ENCODE data around the gene SPATA32.

The SPATA32 gene

GRCh38 chr17:45236282-45236606 is 25.6 kb downstream of the SPATA32 start:
- H3K27me3 ChIP-seq, result no peaks in the 10 kb centered on the region
- no peaks in the 10 kb centered on the region for H3K9me3 ChIP-seq
- no peak overlapping the region for H3K4me3 ChIP-seq (ENCODE audit: low read depth, low read length)
- peaks cover 6% of the 10 kb centered on the region for H3K4me1 ChIP-seq
- no peaks in the 10 kb centered on the region for H3K36me3 ChIP-seq
- no peak for TF ChIP-seq CTCF (IDR thresholded peaks at IDR 0.05; ENCODE audit: low read depth, low read length)
- no peak for DNase-seq

- H3K4me1 ChIP-seq, result peaks cover 12% of the 10 kb centered on the region
- no peaks in the 10 kb centered on the region for H3K27me3 ChIP-seq
- TF ChIP-seq CTCF (IDR thresholded peaks at IDR 0.05; ENCODE audit: low read depth, low read length), result peak; percentile 93
- peak; percentile 83 for DNase-seq
- H3K4me3 ChIP-seq (ENCODE audit: low read depth, low read length), result no peak overlapping the region
- H3K36me3 ChIP-seq, result no peaks in the 10 kb centered on the region
- no peaks in the 10 kb centered on the region for H3K9me3 ChIP-seq
Observed at GRCh38 chr17:45235416-45236281, 26.2 kb downstream of the SPATA32 start.

- Histone ChIP-seq H3K36me3 (no peaks in the 10 kb centered on the region), H3K27me3 (no peaks in the 10 kb centered on the region), H3K4me3 (ENCODE audit: low read depth, low read length) (no peak overlapping the region), H3K4me1 (peaks cover 14% of the 10 kb centered on the region), H3K9me3 (no peaks in the 10 kb centered on the region)
- peak; percentile 57 for DNase-seq
- peak; percentile 64 for TF ChIP-seq CTCF (IDR thresholded peaks at IDR 0.05; ENCODE audit: low read depth, low read length)
Observed at GRCh38 chr17:45234641-45235415, 27.1 kb downstream of the SPATA32 start.

GRCh38 chr17:45233423-45233924 is 28.4 kb downstream of the SPATA32 start:
- Histone ChIP-seq H3K27me3 (no peaks in the 10 kb centered on the region), H3K4me3 (ENCODE audit: low read depth, low read length) (no peak overlapping the region), H3K9me3 (no peaks in the 10 kb centered on the region), H3K4me1 (peaks cover 22% of the 10 kb centered on the region), H3K36me3 (no peaks in the 10 kb centered on the region)
- DNase-seq, result no peak
- no peak for TF ChIP-seq CTCF (IDR thresholded peaks at IDR 0.05; ENCODE audit: low read depth, low read length)

GRCh38 chr17:45232514-45233422 is 29.1 kb downstream of the SPATA32 start:
- no peak for TF ChIP-seq CTCF (IDR thresholded peaks at IDR 0.05; ENCODE audit: low read depth, low read length)
- Histone ChIP-seq H3K4me1 (peaks cover 22% of the 10 kb centered on the region), H3K9me3 (no peaks in the 10 kb centered on the region), H3K36me3 (no peaks in the 10 kb centered on the region), H3K4me3 (ENCODE audit: low read depth, low read length) (no peak overlapping the region), H3K27me3 (no peaks in the 10 kb centered on the region)
- DNase-seq, result no peak

Data from BE2C (cell line).